Measurements from ENCODE around the gene ADAMTS2.

DNA sequence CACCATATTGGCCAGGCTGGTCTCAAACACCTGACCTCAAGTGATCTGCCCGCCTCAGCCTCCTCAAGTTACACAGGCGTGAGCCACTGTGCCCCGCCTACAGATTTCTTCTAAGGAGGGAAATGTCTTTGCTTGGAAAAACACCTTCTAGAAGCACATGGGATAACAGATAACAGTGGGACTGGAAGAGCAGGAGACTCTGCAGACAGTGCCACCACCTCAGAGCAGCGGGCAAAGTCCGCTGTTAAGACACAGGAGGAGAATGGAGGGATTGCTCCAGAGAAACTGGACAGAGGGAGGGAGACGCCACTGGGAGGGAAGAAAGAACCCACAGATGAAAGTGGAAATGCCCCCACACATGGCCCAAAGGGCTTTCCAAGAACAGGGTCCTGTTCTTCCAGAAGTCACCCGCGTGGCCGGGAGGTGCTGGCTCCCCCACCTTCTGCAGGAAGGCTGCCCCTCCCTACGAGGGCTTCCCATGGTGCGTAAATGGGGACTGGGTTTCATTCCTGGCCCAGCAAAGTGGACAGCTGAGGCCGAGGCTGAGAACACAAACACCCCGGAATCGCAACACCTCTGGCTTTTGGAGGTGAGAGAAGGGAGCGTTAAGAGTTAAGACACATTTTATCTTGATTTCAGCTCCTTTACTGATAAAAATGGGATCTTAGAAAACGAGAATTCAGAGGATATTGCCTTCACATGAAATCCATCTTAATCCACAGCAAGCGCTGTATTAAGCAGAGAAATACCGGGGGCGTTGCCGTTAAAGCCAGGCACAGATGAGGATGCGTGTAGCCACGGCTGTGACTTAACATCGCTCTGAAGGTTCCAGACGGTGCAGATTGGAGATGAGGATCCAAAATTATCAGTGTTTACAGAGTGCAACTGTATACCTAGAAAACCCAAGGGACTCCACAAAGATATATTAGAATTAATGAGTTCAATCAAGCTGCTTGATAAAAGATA, 11.2 kb downstream of the ADAMTS2 start:
- TF ChIP-seq, protein P1, sequence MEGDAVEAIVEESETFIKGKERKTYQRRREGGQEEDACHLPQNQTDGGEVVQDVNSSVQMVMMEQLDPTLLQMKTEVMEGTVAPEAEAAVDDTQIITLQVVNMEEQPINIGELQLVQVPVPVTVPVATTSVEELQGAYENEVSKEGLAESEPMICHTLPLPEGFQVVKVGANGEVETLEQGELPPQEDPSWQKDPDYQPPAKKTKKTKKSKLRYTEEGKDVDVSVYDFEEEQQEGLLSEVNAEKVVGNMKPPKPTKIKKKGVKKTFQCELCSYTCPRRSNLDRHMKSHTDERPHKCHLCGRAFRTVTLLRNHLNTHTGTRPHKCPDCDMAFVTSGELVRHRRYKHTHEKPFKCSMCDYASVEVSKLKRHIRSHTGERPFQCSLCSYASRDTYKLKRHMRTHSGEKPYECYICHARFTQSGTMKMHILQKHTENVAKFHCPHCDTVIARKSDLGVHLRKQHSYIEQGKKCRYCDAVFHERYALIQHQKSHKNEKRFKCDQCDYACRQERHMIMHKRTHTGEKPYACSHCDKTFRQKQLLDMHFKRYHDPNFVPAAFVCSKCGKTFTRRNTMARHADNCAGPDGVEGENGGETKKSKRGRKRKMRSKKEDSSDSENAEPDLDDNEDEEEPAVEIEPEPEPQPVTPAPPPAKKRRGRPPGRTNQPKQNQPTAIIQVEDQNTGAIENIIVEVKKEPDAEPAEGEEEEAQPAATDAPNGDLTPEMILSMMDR (conservative IDR thresholded peaks at IDR 0.05; ENCODE audit: low read depth, low read length), result no peak
- TF ChIP-seq EZH2 (IDR thresholded peaks at IDR 0.05; ENCODE audit: low read length, unreplicated experiment), result no peak
- no peak for TF ChIP-seq EZH2phosphoT487 (IDR thresholded peaks at IDR 0.05; ENCODE audit: borderline replicate concordance, low read length)
